GM12864 (cell line): ENCODE data around the gene SLC35F3.

ENCODE experiments used
- DNase-seq: peaks from one replicate; pipeline ENCODE4 v3.0.0-alpha.2; 2011; ENCODE audit warnings: low read depth
- H3K4me3 ChIP-seq: 2 replicates; pipeline ENCODE4 v1.5.1; 2011; ENCODE audit warnings: mild to moderate bottlenecking, low read depth, low read length, control low read depth
- TF ChIP-seq, protein P1 (sequence below): IDR thresholded peaks from 2 replicates; pipeline ENCODE4 v1.5.1; 2011; ENCODE audit warnings: low read depth, mild to moderate bottlenecking, moderate library complexity, low read length, control low read depth, inconsistent platforms; ENCODE audit errors: missing control alignments

SLC35F3 gene

GRCh38 chr1:234270581-234271242 lies 366.2 kb downstream of the SLC35F3 start:
- no peak for DNase-seq
- TF ChIP-seq, protein P1, sequence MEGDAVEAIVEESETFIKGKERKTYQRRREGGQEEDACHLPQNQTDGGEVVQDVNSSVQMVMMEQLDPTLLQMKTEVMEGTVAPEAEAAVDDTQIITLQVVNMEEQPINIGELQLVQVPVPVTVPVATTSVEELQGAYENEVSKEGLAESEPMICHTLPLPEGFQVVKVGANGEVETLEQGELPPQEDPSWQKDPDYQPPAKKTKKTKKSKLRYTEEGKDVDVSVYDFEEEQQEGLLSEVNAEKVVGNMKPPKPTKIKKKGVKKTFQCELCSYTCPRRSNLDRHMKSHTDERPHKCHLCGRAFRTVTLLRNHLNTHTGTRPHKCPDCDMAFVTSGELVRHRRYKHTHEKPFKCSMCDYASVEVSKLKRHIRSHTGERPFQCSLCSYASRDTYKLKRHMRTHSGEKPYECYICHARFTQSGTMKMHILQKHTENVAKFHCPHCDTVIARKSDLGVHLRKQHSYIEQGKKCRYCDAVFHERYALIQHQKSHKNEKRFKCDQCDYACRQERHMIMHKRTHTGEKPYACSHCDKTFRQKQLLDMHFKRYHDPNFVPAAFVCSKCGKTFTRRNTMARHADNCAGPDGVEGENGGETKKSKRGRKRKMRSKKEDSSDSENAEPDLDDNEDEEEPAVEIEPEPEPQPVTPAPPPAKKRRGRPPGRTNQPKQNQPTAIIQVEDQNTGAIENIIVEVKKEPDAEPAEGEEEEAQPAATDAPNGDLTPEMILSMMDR: no peak
- H3K4me3 ChIP-seq: no peak overlapping the region

- DNase-seq: peak; percentile 68
- TF ChIP-seq, protein P1: no peak
- no peak overlapping the region for H3K4me3 ChIP-seq
These were observed 366.7 kb downstream of the SLC35F3 start for GRCh38 chr1:234271243-234271606.

- H3K4me3 ChIP-seq: no peak overlapping the region
- TF ChIP-seq, protein P1: no peak
- no peak for DNase-seq
These were observed 368.3 kb downstream of the SLC35F3 start for GRCh38 chr1:234272656-234273312.

GRCh38 chr1:234273981-234274380 lies 369.5 kb downstream of the SLC35F3 start:
- H3K4me3 ChIP-seq: no peak overlapping the region
- DNase-seq: no peak
- TF ChIP-seq, protein P1: no peak

DNA sequence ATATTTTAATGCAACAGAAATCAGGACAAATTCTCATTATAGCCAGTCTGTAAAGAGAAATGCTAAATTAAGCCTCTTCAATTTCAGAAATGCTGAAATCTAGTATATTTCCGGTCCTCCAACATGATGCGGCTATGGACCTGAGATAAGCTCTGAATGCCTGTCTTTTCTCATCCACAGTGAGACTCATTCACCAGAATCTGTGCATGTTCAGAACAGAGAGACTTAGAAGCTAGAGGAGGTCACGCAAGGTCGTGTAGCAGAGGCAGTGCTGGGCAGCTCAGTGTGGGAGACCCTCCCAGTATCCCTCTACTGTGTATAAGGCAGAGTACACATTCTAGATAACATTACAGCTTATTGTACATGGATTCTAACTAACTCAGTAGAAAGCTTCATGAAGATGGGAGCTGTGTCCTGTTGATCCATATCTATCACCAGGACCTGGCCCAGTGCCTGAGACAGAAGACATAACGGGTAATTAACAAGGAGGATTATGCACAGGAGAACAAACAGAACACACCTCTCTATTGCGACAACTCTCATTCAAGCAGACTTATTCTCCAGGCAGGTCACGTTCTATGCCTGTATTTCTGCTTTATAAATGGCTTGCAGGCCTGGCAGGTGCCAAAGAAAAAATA lies 371.8 kb downstream of the SLC35F3 start:
- no peak overlapping the region for H3K4me3 ChIP-seq
- DNase-seq: no peak
- TF ChIP-seq, protein P1: no peak

DNA sequence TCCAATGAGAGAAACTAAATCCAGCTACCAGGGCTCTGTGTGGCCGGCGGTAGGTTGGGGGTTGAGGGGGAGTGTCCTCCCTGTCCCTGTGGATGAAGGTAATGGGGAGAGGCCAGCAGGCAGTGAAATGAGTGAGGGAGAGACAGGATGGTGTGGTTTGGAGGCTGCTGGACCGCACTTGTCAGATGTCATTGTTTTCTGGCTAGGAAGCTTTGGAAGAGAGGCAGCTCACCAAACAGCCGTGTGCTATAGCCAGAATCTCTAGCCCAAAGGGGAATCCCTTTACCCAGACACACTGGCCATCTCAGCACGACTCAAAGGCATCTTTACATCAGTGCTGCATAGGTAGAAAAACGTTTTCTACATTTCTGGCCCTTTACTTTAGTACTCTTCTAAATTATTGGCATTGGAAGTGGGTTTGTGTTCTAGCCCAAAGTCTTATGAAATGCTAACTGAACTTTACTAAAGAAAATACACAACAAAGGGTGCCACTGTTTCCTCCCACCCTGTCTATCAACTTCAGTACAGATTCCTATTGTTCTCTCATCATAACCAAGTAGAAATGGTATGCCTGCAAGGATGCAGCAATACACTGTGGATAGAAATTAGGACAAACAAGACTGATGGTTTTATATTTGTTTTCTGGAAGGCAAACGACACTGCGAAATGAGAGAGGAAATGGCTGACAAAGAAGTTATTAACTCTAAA lies 372.8 kb downstream of the SLC35F3 start:
- TF ChIP-seq, protein P1: no peak
- H3K4me3 ChIP-seq: no peak overlapping the region

More for the DNA sequence above, 372.8 kb downstream of the SLC35F3 start:
- DNase-seq: no peak
